PC-3 (cell line): ENCODE data around the gene PHKB. TPM values are rescaled to one million over a fixed set of nuclear protein-coding genes. Genes with fewer than 3 reads are reported as not detected.

Experiments used
- ATAC-seq: fragments of 200-7000 bp; cut with Tn5 transposase; 2 replicates; pipeline ENCODE4 v1.9.1; 2020; ENCODE audit warnings: mild to moderate bottlenecking, moderate library complexity
- BruUV-seq: library from RNA; stranded (reverse); fragments of 400-500 nt; replicated peaks from 2 replicates; lab custom pipeline; 2021; lab: Mats Ljungman, UMichigan
- CTCF ChIA-PET: fragments of 300-600 bp; sonication (Branson Sonifier 250); formaldehyde crosslinking; loops from one replicate; lab custom pipeline; 2022; ENCODE audit warnings: antibody characterized with exemption; lab: Charles Lee
- POLR2A ChIA-PET: fragments of 300-600 bp; sonication (Branson Sonifier 250); formaldehyde crosslinking; loops from one replicate; lab custom pipeline; 2022; ENCODE audit warnings: antibody characterized with exemption; ENCODE audit not compliant: unreplicated experiment; lab: Charles Lee
- DNase-seq: peaks from one replicate; pipeline ENCODE4 v3.0.0-alpha.2; 2015
- H2AFZ ChIP-seq: fragments of 300-600 bp; sonication (generic); 2 replicates; pipeline ENCODE4 v1.6.0; 2016; ENCODE audit warnings: antibody characterized with exemption, low read length
- H3F3A ChIP-seq: fragments of 300-600 bp; sonication (generic); one replicate; pipeline ENCODE4 v1.6.0; 2017; ENCODE audit warnings: antibody characterized with exemption, low read length, control low read depth, mild to moderate bottlenecking; ENCODE audit not compliant: unreplicated experiment
- H3K27ac ChIP-seq: fragments of 300-600 bp; sonication (generic); 2 replicates; pipeline ENCODE4 v1.5.1; 2016; ENCODE audit warnings: mild to moderate bottlenecking, low read length
- H3K27me3 ChIP-seq: fragments of 300-600 bp; sonication (generic); 2 replicates; pipeline ENCODE4 v1.6.1; 2016; ENCODE audit warnings: low read length, mixed read lengths
- H3K36me3 ChIP-seq: fragments of 300-600 bp; sonication (generic); 2 replicates; pipeline ENCODE4 v1.6.1; 2016; ENCODE audit warnings: low read depth, mixed run types, low read length, mixed read lengths
- H3K4me1 ChIP-seq: fragments of 300-600 bp; sonication (generic); 2 replicates; pipeline ENCODE4 v1.5.1; 2016; ENCODE audit warnings: low read length; ENCODE audit not compliant: insufficient read depth
- H3K4me2 ChIP-seq: fragments of 300-600 bp; sonication (generic); 2 replicates; pipeline ENCODE4 v1.6.0; 2016; ENCODE audit warnings: low read length
- H3K4me3 ChIP-seq: fragments of 300-600 bp; sonication (generic); 2 replicates; pipeline ENCODE4 v1.5.1; 2016; ENCODE audit warnings: mild to moderate bottlenecking, low read length, mixed read lengths
- H3K79me2 ChIP-seq: fragments of 300-600 bp; sonication (generic); 2 replicates; pipeline ENCODE4 v1.6.1; 2017; ENCODE audit warnings: low read length, mixed read lengths
- H3K9ac ChIP-seq: fragments of 300-600 bp; sonication (generic); 2 replicates; pipeline ENCODE4 v1.6.0; 2016; ENCODE audit warnings: mild to moderate bottlenecking, low read length
- H3K9me2 ChIP-seq: fragments of 300-600 bp; sonication (generic); replicated peaks from 2 replicates; pipeline ENCODE4 v1.6.1; 2016; ENCODE audit warnings: mixed run types, low read length, mixed read lengths
- H3K9me3 ChIP-seq: fragments of 300-600 bp; sonication (generic); 2 replicates; pipeline ENCODE4 v1.6.1; 2016; ENCODE audit warnings: low read length, mixed read lengths
- H4K20me1 ChIP-seq: fragments of 300-600 bp; sonication (generic); 2 replicates; pipeline ENCODE4 v1.6.1; 2016; ENCODE audit warnings: low read length, mixed read lengths
- CTCF ChIP-seq: fragments of 300-600 bp; sonication (generic); conservative IDR thresholded peaks from 2 replicates; pipeline ENCODE4 v1.5.1; 2017; ENCODE audit warnings: antibody characterized with exemption, low read depth, mild to moderate bottlenecking, low read length
- EZH2 ChIP-seq: fragments of 300-600 bp; sonication (generic); IDR thresholded peaks from one replicate; pipeline ENCODE4 v1.6.1; 2017; ENCODE audit warnings: antibody characterized with exemption, mild to moderate bottlenecking, low read length; ENCODE audit not compliant: unreplicated experiment
- EZH2phosphoT487 ChIP-seq: fragments of 300-600 bp; sonication (generic); IDR thresholded peaks from 2 replicates; pipeline ENCODE4 v1.6.1; 2018; ENCODE audit warnings: mild to moderate bottlenecking, antibody characterized with exemption, low read length, borderline replicate concordance
- intact Hi-C: fragments of 100-400 bp; cut with micrococcal nuclease; formaldehyde crosslinking; loops from 2 replicates; pipeline ENCODE4 v1.9.0; 2023
- total RNA-seq: library from RNA; depleted of rRNA; stranded (reverse); fragments of >200 nt; gene quantifications from 2 replicates; pipeline ENCODE4 v1.2.3, GENCODE V29; 2014

The PHKB gene
- total RNA-seq, 1 experiment from 2014 or later = 31.8 TPM

GRCh38 chr16:47631131-47631530, 170.0 kb downstream of the PHKB start:
- Histone ChIP-seq H3K9ac (no peak overlapping the region), H3K79me2 (no peaks in the 10 kb centered on the region), H2AFZ (no peak overlapping the region), H3K36me3 (peaks cover 18% of the 10 kb centered on the region), H3K9me3 (peaks cover 7% of the 10 kb centered on the region), H3K4me2 (no peak overlapping the region), H3K27me3 (no peaks in the 10 kb centered on the region), H3F3A (no peaks in the 10 kb centered on the region), H3K4me1 (peaks cover 7% of the 10 kb centered on the region), H4K20me1 (0 out of 2 replicates have a peak, but pooled peaks cover 5% of the 10 kb centered on the region), H3K4me3 (no peak overlapping the region), H3K27ac (no peak overlapping the region), H3K9me2 (no peaks in the 10 kb centered on the region)
- no peak for TF ChIP-seq CTCF
- no peak for TF ChIP-seq EZH2phosphoT487
- TF ChIP-seq EZH2 = no peak
- no TSS peak for BruUV-seq
- intact Hi-C loops = no loop called here
- no peak for DNase-seq
- ChIA-PET POLR2A (no interaction called here), CTCF (no interaction called here)
- ATAC-seq = no peak

- intact Hi-C loops = no loop called here
- ChIA-PET CTCF (no interaction called here), POLR2A (no interaction called here)
- peaks cover 7% of the 10 kb centered on the region for H3K4me1 ChIP-seq
- no peaks in the 10 kb centered on the region for H3K9me2 ChIP-seq
- 0 out of 2 replicates have a peak, but pooled peaks cover 5% of the 10 kb centered on the region for H4K20me1 ChIP-seq
- no TSS peak for BruUV-seq
- peak; percentile 73 for ATAC-seq
- no peak overlapping the region for H3K4me2 ChIP-seq
- no peak for TF ChIP-seq EZH2phosphoT487
- TF ChIP-seq EZH2 = no peak
- no peak for TF ChIP-seq CTCF
- DNase-seq = peak; percentile 72
- H3K9ac ChIP-seq = no peak overlapping the region
- H3K4me3 ChIP-seq = no peak overlapping the region
- H3K36me3 ChIP-seq = peaks cover 18% of the 10 kb centered on the region
- H3K79me2 ChIP-seq = no peaks in the 10 kb centered on the region
- no peaks in the 10 kb centered on the region for H3K27me3 ChIP-seq
- H3K27ac ChIP-seq = no peak overlapping the region
- no peaks in the 10 kb centered on the region for H3F3A ChIP-seq
- H2AFZ ChIP-seq = no peak overlapping the region
- peaks cover 7% of the 10 kb centered on the region for H3K9me3 ChIP-seq
Measured at GRCh38 chr16:47634126-47634525, 173.0 kb downstream of the PHKB start.

GRCh38 chr16:47634727-47635126, 173.6 kb downstream of the PHKB start:
- Histone ChIP-seq H3K4me3 (no peak overlapping the region), H3K9me3 (peaks cover 7% of the 10 kb centered on the region), H2AFZ (no peak overlapping the region), H3K9ac (no peak overlapping the region), H4K20me1 (0 out of 2 replicates have a peak, but pooled peaks cover 5% of the 10 kb centered on the region), H3K4me2 (no peak overlapping the region), H3K27ac (no peak overlapping the region), H3K79me2 (no peaks in the 10 kb centered on the region), H3K4me1 (peaks cover 7% of the 10 kb centered on the region), H3K36me3 (peaks cover 18% of the 10 kb centered on the region), H3F3A (no peaks in the 10 kb centered on the region), H3K9me2 (no peaks in the 10 kb centered on the region), H3K27me3 (no peaks in the 10 kb centered on the region)
- intact Hi-C loops = no loop called here
- ATAC-seq (no peak), DNase-seq (no peak)
- TF ChIP-seq EZH2 (no peak), CTCF (no peak), EZH2phosphoT487 (no peak)
- POLR2A ChIA-PET = no interaction called here
- CTCF ChIA-PET = no interaction called here
- BruUV-seq = no TSS peak
